ENCODE measurements around the gene FHL2.
"Not testable (repeated sequence)": the region's sequence is repeated elsewhere in the genome, so short reads cannot be mapped to it uniquely, and the experiment has no call there.

FHL2 gene

GRCh38 chr2:105398336-105399206 lies at the start of gene FHL2:
TSS of gene FHL2 (minus strand) at chr2:105399051. CDS start at chr2:105386516, 12,535 bp downstream.
- FAIRE-seq, result no peak

- FAIRE-seq, result no peak
These were observed 48.6 kb upstream of the FHL2 start for GRCh38 chr2:105447476-105447875.

GRCh38 chr2:105446501-105446900 lies 47.6 kb upstream of the FHL2 start:
- no peak for FAIRE-seq

GRCh38 chr2:105445976-105446375 lies 47.1 kb upstream of the FHL2 start:
- FAIRE-seq, result no peak

GRCh38 chr2:105445498-105445897 lies 46.6 kb upstream of the FHL2 start:
- FAIRE-seq, result no peak

GRCh38 chr2:105443617-105444598 lies 45.1 kb upstream of the FHL2 start:
- FAIRE-seq, result no peak

- no peak for FAIRE-seq
These were observed 43.9 kb upstream of the FHL2 start for GRCh38 chr2:105442721-105443120.

- no peak for FAIRE-seq
These were observed 43.2 kb upstream of the FHL2 start for GRCh38 chr2:105442056-105442455.

- FAIRE-seq, result no peak
These were observed 40.3 kb upstream of the FHL2 start for GRCh38 chr2:105439141-105439540.

- FAIRE-seq, result no peak
These were observed 39.5 kb upstream of the FHL2 start for GRCh38 chr2:105438104-105438929.

- FAIRE-seq, result no peak
These were observed 38.9 kb upstream of the FHL2 start for GRCh38 chr2:105437708-105438103.

- no peak for FAIRE-seq
These were observed 33.9 kb upstream of the FHL2 start for GRCh38 chr2:105432749-105433148.

- FAIRE-seq, result no peak
These were observed 33.2 kb upstream of the FHL2 start for GRCh38 chr2:105432044-105432399.

- no peak for FAIRE-seq
These were observed 32.7 kb upstream of the FHL2 start for GRCh38 chr2:105431367-105432043.

- FAIRE-seq, result no peak
These were observed 29.7 kb upstream of the FHL2 start for GRCh38 chr2:105428387-105429018.

- no peak for FAIRE-seq
These were observed 28.6 kb upstream of the FHL2 start for GRCh38 chr2:105427485-105427884.

GRCh38 chr2:105426626-105427292 lies 27.9 kb upstream of the FHL2 start:
- no peak for FAIRE-seq

GRCh38 chr2:105425936-105426625 lies 27.2 kb upstream of the FHL2 start:
- FAIRE-seq, result no peak

GRCh38 chr2:105424836-105425235 lies 26.0 kb upstream of the FHL2 start:
- not testable (repeated sequence) for FAIRE-seq

GRCh38 chr2:105422801-105423200 lies 23.9 kb upstream of the FHL2 start:
- no peak for FAIRE-seq

Data from A204.1 (cell line).